ENCODE results near the gene HINFP.

- TF ChIP-seq CTCF (IDR thresholded peaks at IDR 0.05) (no peak), POLR2A (IDR thresholded peaks at IDR 0.05) (no peak)
Observed at GRCh38 chr11:119113716-119114115, 7.7 kb upstream of the HINFP start.

All from thyroid gland (tissue), 4 donors.